ENCODE measurements around the gene CHST12.

CHST12 gene

GRCh38 chr7:2482725-2483451 is 79.5 kb downstream of the CHST12 start:
- no peak for DNase-seq

GRCh38 chr7:2483494-2483893 is 80.1 kb downstream of the CHST12 start:
- DNase-seq, result no peak

GRCh38 chr7:2484868-2485267 is 81.5 kb downstream of the CHST12 start:
- no peak for DNase-seq

GRCh38 chr7:2487586-2488271 is 84.3 kb downstream of the CHST12 start:
- no peak for DNase-seq

GRCh38 chr7:2488272-2488645 is 84.8 kb downstream of the CHST12 start:
- no peak for DNase-seq

- DNase-seq, result no peak
These were observed 85.3 kb downstream of the CHST12 start for GRCh38 chr7:2488681-2489080.

- DNase-seq, result no peak
These were observed 86.8 kb downstream of the CHST12 start for GRCh38 chr7:2490181-2490651.

GRCh38 chr7:2492038-2492437 is 88.6 kb downstream of the CHST12 start:
- no peak for DNase-seq

- DNase-seq, result no peak
These were observed 90.1 kb downstream of the CHST12 start for GRCh38 chr7:2493205-2494164.

GRCh38 chr7:2494191-2495130 is 91.0 kb downstream of the CHST12 start:
- DNase-seq, result no peak

GRCh38 chr7:2495418-2496299 is 92.2 kb downstream of the CHST12 start:
- no peak for DNase-seq

- DNase-seq, result no peak
These were observed 93.0 kb downstream of the CHST12 start for GRCh38 chr7:2496375-2496774.

GRCh38 chr7:2497065-2497464 is 93.7 kb downstream of the CHST12 start:
- DNase-seq, result no peak

GRCh38 chr7:2497500-2498336 is 94.3 kb downstream of the CHST12 start:
- no peak for DNase-seq
